NOMO-1 (cell line): ENCODE data around the gene CHD5.

Source experiments
- DNase-seq, 2 experiments: peaks; one replicate each; lab custom pipeline; 2025; ENCODE audit not compliant: unreplicated experiment in 2 of 2; lab: John Stamatoyannopoulos, UW

CHD5 gene

GRCh38 chr1:6117064-6117463, 63.1 kb downstream of the CHD5 start:
- no peak for DNase-seq

- DNase-seq: no peak
Measured at GRCh38 chr1:6116137-6116536, 64.0 kb downstream of the CHD5 start.

- no peak for DNase-seq
Measured at GRCh38 chr1:6113745-6114144, 66.4 kb downstream of the CHD5 start.

- no peak for DNase-seq
Measured at GRCh38 chr1:6113116-6113515, 67.0 kb downstream of the CHD5 start.

GRCh38 chr1:6112690-6113005, 67.5 kb downstream of the CHD5 start:
- no peak for DNase-seq

GRCh38 chr1:6111991-6112689, 68.0 kb downstream of the CHD5 start:
- no peak for DNase-seq

GRCh38 chr1:6111571-6111970, 68.5 kb downstream of the CHD5 start:
- no peak for DNase-seq

- DNase-seq: no peak
Measured at GRCh38 chr1:6110326-6110725, 69.8 kb downstream of the CHD5 start.

- DNase-seq: no peak
Measured at GRCh38 chr1:6109688-6110087, 70.4 kb downstream of the CHD5 start.

- peak in 1 of 2 experiments; percentile 6 for DNase-seq
Measured at GRCh38 chr1:6108937-6109614, 71.0 kb downstream of the CHD5 start.

- DNase-seq: no peak
Measured at GRCh38 chr1:6108476-6108875, 71.6 kb downstream of the CHD5 start.

- no peak for DNase-seq
Measured at GRCh38 chr1:6107409-6108356, 72.4 kb downstream of the CHD5 start.

GRCh38 chr1:6106977-6107376, 73.1 kb downstream of the CHD5 start:
- DNase-seq: no peak

GRCh38 chr1:6106321-6106731, 73.8 kb downstream of the CHD5 start:
- no peak for DNase-seq

- DNase-seq: no peak
Measured at GRCh38 chr1:6105763-6106162, 74.4 kb downstream of the CHD5 start.

- DNase-seq: no peak
Measured at GRCh38 chr1:6105218-6105679, 74.9 kb downstream of the CHD5 start.

GRCh38 chr1:6104631-6105030, 75.5 kb downstream of the CHD5 start:
- DNase-seq: no peak

- no peak for DNase-seq
Measured at GRCh38 chr1:6103854-6104530, 76.1 kb downstream of the CHD5 start.

- DNase-seq: no peak
Measured at GRCh38 chr1:6103111-6103853, 76.8 kb downstream of the CHD5 start.

GRCh38 chr1:6102532-6102845, 77.6 kb downstream of the CHD5 start:
- no peak for DNase-seq
